ENCODE data around the gene GRK5.

Gene GRK5

DNA sequence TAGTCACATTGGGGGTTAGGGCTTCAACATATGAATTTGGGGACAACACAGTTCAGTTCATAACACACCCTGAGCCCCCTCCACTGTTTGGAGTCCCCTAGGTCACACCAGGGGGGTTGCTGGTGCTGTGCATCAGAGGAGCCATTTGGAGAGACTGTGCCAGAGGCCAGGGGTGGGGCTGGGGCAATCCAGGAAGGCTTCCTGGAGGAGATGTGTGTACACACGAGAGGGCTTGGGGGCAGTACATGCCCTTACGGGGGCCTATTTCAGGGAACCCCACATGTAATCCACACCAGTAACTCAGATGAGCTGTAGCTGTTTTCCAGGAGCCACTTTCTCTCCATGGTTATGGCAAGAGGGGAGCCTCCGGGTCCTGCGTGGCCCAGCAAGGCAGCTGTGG is 151.7 kb downstream of the GRK5 start:
- DNase-seq (ENCODE audit: extremely low read depth, low read depth) = no peak
- TF ChIP-seq CTCF (IDR thresholded peaks at IDR 0.05; ENCODE audit: low read depth, low read length, missing control alignments) = no peak
- H3K4me3 ChIP-seq (replicated peaks; ENCODE audit: low read depth, low read length) = no peak overlapping the region

- no peak overlapping the region for H3K4me3 ChIP-seq (replicated peaks; ENCODE audit: low read depth, low read length)
- no peak for TF ChIP-seq CTCF (IDR thresholded peaks at IDR 0.05; ENCODE audit: low read depth, low read length, missing control alignments)
- no peak for DNase-seq (ENCODE audit: extremely low read depth, low read depth)
Observed at GRCh38 chr10:119360181-119360921, 153.0 kb downstream of the GRK5 start.

DNA sequence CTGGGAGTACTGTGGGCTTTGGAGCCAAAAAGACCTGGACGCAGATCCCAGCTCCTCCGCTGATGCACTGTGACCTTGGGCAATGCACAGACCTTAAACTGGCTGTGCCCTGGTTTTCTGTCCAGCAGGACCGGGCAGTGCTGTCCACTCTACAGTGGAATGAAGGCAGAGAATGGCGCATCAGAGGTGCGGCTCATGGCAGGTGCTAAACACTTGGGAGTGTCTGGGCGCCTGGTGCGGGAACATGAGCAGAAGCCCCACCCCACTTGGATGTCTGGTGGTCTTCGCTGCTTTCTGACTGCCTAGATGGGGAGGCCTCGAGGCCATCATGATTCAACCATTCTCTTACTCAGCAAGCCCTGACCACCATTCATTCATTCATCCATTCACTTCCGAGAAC is 153.7 kb downstream of the GRK5 start:
- no peak for DNase-seq (ENCODE audit: extremely low read depth, low read depth)
- H3K4me3 ChIP-seq (replicated peaks; ENCODE audit: low read depth, low read length) = no peak overlapping the region
- TF ChIP-seq CTCF (IDR thresholded peaks at IDR 0.05; ENCODE audit: low read depth, low read length, missing control alignments) = no peak

DNA sequence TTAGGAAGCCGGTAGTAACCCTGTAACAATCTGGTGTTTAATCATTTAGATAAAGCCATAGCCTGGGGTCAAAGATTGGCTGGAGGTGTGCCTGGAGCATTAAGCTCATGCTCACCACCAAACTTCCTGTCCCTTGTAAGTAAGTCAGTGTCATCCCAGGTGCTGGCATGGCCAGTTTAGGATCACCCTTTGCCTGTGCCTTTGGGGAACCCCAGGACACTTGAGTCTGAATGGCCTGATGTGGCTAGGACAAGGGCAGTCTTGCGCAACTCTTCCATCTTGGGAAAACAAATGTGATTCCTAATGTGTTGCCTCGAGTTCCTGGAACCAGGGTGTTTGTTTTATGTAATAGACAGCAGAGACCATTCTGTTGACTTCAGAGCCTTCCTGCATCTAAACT is 154.8 kb downstream of the GRK5 start:
- H3K4me3 ChIP-seq (replicated peaks; ENCODE audit: low read depth, low read length) = no peak overlapping the region
- TF ChIP-seq CTCF (IDR thresholded peaks at IDR 0.05; ENCODE audit: low read depth, low read length, missing control alignments) = no peak
- no peak for DNase-seq (ENCODE audit: extremely low read depth, low read depth)

GRCh38 chr10:119364645-119365600 is 157.6 kb downstream of the GRK5 start:
- H3K4me3 ChIP-seq (replicated peaks; ENCODE audit: low read depth, low read length) = no peak overlapping the region
- no peak for DNase-seq (ENCODE audit: extremely low read depth, low read depth)
- peak; percentile 7 for TF ChIP-seq CTCF (IDR thresholded peaks at IDR 0.05; ENCODE audit: low read depth, low read length, missing control alignments)

DNA sequence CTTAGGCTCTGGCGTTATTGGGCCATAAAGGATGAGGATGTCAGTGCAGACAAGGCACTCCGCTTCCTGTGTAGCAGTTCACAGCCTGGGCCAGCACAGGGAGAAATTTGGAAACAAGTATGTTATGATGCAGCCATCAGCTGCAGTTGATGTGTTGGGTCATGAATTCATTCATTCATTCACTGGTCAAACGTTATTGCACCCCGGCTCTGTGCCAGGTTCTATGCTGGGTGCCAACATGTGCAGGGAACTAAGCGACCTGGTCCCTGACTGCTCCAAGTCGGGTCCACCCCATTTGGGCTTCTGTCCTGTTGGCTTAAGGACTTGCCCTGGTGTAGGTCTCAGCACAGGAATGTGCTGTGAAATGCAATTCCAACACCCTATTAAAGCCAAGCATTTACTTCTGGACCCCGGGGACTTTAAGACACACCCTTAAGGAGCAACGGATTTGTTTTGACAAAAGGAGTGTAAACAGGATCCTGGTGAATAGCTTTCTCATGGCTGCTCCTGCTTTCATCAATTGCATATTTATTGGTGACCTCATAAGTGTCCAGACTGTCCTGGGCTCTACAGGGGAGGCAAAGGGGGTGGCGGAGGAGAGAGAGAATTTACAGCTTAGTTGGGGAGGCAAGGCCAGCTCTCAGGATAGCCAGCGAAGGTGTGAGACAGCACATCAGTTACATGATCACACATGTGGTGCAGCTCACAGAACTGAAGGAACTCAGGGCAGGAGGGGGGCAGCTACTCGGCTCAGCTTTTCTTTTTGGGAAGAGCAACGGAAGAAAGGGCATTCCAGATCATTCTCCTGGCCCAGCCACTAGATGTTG is 158.6 kb downstream of the GRK5 start:
- H3K4me3 ChIP-seq (replicated peaks; ENCODE audit: low read depth, low read length) = no peak overlapping the region
- TF ChIP-seq CTCF (IDR thresholded peaks at IDR 0.05; ENCODE audit: low read depth, low read length, missing control alignments) = no peak
- DNase-seq (ENCODE audit: extremely low read depth, low read depth) = no peak
